NCI-H1048 (cell line): ENCODE results near the gene NTM.

ENCODE experiments used
- DNase-seq: peaks from one replicate; lab custom pipeline; 2025; lab: John Stamatoyannopoulos, UW

The NTM gene

DNA sequence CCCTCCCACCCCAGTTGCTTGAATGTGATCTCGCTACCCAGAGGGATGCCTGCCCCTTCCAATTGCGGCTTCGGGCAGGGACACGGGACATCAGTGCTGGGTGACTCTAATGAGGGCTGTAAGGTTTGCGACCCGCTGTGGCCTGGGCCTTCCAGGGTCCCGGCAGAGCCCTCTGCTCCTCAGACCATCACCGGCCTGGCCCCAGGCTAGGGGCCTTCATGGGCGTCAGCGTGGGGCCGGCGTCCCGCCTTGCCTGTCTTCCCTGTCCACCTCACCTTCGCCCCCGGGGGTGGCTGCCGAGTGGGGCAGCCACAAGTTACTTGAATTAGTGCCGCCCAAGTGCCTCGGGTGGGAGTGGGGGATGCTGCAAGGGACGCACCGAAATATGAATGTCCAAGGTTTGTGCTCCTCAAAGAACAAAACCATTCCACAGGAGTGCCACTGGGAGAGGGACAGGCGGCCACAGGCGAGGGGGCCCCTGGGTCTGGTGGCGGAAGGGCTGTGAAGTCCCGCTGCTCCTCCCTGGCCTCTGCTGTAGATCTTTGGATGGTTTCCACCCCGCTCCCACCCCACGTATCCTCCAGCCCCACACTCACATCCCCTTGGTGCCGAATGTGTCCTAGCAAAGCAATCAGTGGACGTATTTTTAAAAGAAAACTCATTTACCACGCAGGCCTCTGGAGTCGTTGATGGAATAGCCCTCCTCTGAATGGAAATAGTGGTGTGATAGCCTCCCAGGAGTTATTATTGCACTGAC is 317.1 kb downstream of the NTM start:
- DNase-seq, result no peak

- no peak for DNase-seq
Measured at GRCh38 chr11:131688048-131688693, 317.8 kb downstream of the NTM start.

- no peak for DNase-seq
Measured at GRCh38 chr11:131689049-131689925, 318.9 kb downstream of the NTM start.

DNA sequence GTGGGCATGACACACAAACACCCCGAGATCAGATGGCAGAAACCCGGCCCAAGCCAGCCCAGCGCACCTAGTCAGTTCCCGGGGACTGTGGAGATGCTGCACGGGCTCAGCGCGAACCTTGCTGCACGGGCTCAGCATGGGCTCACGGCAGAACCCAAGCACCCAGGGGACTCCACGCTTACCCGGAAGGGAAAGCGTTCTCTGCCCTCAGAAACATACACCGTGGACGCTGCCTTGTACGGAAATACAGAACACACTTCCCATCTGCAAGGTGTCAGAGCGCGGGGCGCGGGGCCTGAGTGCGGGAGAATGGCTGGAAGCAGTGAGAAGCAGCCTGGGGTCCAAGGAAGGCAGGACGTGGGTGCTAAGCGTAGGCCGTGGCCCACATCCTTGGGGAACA is 319.9 kb downstream of the NTM start:
- no peak for DNase-seq

DNA sequence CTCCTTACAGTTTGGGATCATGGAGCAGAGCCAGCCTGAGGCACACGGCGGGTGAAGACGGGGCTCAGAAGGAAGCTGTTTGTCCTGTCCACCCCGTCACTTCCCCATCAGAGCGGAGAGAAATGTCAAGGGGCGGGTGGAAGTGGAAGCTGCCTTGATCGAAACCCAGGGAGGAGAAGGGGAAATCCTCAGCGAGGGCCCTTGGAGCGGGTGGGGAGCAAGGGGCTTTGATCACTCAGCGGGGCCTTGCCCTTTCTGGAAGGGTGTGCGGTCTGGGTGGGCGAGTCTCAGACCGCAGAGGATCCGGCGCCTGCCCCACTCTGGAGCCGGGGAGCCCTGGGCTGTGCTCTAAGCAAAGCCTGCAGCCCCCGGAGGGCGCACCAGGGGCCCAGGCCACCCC is 320.4 kb downstream of the NTM start:
- no peak for DNase-seq

- no peak for DNase-seq
Measured at GRCh38 chr11:131691181-131692041, 321.0 kb downstream of the NTM start.

GRCh38 chr11:131692151-131692550 is 321.7 kb downstream of the NTM start:
- no peak for DNase-seq

GRCh38 chr11:131692961-131693360 is 322.5 kb downstream of the NTM start:
- DNase-seq, result no peak

DNA sequence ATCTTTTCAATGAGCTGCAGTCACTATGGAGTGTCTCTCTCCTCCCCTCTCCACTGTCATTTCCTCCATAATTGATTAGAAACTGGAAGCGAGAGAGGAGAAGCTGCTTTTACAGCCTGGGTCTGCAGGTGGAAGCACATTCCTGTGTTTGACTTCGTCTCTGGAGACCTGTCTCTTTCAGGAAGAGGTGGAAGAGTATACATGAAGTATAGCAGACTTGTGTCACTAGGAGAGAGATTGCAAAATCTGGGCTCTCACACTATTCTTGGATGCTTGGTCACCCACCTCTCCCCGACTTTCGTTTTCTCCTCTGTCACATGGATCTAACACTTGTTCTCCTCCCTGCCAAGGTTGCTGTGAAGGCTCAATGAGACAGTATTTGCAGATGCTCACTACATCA is 323.3 kb downstream of the NTM start:
- DNase-seq, result no peak

DNA sequence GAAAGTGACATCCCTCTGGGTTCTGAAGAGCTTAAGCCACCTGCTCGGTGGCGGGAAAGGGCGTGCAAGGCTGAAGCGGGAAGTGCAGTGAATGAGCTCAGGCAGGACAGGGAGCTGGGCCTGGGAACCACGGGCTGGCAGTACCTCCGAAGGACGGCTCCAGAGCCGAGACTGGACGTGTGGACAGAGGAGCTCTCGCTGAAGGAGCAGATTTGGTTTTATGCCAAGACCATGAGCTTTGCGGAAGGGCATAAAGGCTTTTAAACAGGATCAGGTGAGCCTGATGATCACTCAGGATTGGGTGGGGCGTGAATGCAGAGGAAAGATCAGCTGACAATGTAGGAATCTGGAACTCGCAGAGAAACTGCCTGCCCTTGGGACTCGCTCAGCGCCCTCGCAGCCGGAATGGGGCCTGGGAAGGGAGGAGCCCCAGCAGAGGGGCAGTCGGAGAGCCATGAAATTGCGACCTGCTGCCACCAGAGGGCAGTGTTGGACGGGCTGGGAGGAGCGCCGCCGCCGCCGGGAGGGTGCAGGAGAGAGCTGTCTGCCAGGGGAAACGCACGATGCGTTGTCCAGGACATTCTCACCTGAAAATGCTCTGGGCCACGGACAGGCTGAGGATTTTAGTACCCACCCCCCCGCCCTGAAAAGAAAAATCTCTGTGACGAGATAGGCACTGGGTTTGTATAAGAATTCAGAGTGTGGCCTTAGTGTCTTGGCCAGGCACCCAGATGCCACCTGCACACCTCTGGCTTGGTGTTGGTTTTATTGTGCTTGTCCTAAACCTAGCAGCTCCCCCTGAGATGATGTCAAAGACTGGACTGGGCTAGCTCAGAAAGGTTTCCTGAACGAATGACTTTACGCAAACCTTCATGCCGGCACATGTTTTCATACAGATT is 324.4 kb downstream of the NTM start:
- DNase-seq, result peak; percentile 21

DNA sequence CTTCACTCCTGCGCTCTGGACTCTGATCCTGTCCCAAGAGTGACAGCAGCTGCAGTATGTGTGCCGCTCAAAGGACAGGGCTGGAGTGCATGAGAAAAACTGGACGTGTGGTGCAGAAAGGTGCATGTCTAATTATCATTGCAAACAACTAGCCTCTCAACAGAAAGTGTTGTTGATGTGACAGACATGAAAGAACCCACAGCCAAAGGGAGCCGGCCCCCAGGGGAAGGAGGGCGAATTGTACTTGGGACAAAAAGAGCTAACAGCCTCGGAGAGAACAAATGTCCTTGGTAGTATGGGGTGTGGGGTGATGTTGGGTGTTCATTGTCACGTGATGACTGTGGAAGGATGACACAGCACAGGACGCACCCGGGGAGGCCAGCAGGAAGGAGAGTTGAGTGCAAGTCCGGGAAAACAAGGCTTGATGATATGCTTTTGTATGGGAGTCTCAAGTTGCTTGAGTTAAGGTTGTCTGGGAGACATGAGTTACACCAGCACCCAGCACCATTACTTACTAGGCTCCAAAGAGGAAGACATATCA is 325.5 kb downstream of the NTM start:
- no peak for DNase-seq

- no peak for DNase-seq
Measured at GRCh38 chr11:131696690-131697089, 326.3 kb downstream of the NTM start.

DNA sequence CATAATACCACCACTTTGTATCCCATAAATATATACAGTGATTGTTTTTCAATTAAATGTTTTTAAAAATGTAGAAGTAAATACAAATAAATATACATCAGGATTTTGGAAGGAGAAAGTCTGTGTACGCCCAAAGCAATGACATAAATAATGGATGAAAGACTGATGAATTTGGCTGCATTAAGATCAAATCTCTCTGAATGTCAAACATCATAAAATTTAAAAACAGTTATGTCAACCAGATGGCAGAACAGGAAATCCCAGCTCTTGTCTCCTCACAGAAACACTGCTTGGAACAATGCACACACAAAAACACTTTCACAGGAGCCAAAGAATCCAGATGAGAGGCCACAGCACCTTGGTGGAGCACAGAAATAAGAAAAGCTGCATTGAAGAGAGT is 332.9 kb downstream of the NTM start:
- no peak for DNase-seq

DNA sequence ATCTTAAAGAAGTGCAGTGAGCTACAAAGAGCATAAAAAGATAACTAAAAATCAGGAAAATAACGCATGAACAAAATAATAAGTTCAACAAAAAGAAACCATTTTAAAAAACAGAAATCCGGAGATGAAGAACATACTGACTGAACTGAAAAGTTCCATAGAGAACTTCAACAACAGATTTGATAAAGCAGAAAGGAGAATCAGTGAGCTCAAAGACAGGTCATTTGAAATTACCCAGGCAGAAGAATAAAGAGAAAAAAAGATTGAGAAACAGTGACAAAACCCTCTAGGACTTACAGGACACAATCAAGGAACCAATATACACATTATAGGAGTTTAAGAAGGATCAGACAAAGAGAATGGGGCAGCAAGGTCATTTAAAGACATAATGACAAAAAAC is 334.3 kb downstream of the NTM start:
- DNase-seq, result no peak

- no peak for DNase-seq
Measured at GRCh38 chr11:131710511-131710910, 340.1 kb downstream of the NTM start.

DNA sequence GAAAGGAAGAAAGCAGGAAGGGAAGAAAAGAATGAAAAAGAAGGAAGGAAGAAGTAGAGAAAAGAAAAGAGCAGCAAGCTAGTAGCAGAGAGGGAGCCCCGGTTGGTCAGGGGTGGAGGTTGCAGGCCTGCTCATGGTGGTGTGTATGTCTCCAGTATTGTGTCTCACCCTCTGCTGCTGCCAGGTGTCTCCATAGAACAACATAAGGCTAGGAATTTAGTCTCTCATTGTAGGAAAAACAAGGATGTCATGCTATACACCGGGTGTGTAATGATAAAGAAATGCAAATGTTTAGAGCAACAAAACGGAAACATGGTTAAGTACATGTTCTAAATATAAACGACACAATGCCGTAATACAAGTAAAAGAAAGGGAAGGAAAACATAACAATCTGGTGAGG is 342.5 kb downstream of the NTM start:
- no peak for DNase-seq

- no peak for DNase-seq
Measured at GRCh38 chr11:131713529-131714134, 343.2 kb downstream of the NTM start.

DNA sequence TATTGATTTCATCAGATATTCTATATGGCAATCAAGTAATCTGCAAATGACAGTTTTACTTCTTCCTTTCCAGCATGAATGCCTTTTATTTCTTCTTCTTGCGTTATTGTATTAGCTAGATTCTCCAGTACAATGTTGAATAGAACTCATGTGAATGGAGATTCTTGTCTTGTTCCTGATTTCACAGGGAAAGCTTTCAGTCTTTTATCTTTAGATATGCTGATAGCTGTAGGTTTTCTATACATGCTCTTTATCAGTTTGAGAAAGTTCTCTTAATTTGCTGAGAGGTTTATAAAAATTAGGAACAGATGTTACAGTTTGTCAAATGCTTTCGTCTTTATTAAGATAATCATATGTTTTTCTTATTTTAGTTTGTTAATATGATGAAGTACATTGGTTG is 347.2 kb downstream of the NTM start:
- no peak for DNase-seq

DNA sequence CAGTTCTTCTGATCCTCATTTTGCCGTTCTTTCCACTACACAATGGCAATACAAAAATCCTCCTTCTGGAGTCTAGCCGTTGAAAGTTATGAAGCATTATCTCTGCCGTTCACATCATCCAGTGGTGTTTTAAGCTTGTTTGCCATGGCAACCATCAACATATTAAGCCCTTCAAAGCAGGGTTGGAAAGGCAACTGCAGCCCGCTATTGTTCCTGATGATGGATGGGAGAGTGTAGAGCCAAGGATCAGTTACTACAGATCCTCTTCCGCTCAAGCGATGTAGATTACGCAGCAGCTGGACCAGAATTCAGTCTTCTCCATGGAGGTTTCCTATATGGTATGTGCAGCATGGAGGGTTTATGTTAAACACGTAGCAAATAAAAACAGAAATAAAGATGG is 352.7 kb downstream of the NTM start:
- no peak for DNase-seq

- DNase-seq, result no peak
Measured at GRCh38 chr11:131724436-131724975, 354.1 kb downstream of the NTM start.
